Ectodermal cell (in vitro differentiated cells): ENCODE results near the gene METTL17.
A peak's percentile ranks its signal among the peaks of the same experiment; 100 is the strongest.
"Not testable (repeated sequence)": the region's sequence is repeated elsewhere in the genome, so short reads cannot be mapped to it uniquely, and the experiment has no call there.

Experiments
- H3K27ac ChIP-seq: 2 replicates; pipeline ENCODE4 v1.7.0; 2013; ENCODE audit warnings: mild to moderate bottlenecking, low read depth, low read length; ENCODE audit not compliant: insufficient read depth, poor library complexity, severe bottlenecking
- H3K27me3 ChIP-seq: 2 replicates; pipeline ENCODE4 v1.7.0; 2013; ENCODE audit warnings: mild to moderate bottlenecking, low read length; ENCODE audit not compliant: insufficient read depth, control insufficient read depth, poor library complexity, severe bottlenecking
- H3K36me3 ChIP-seq: one replicate; pipeline ENCODE4 v1.7.0; 2013; ENCODE audit warnings: low read length; ENCODE audit not compliant: control insufficient read depth, insufficient read depth
- H3K4me1 ChIP-seq: one replicate; pipeline ENCODE4 v1.7.0; 2013; ENCODE audit warnings: low read length; ENCODE audit not compliant: control insufficient read depth, insufficient read depth
- H3K4me3 ChIP-seq: 2 replicates; pipeline ENCODE4 v1.7.0; 2013; ENCODE audit warnings: low read depth, low read length, control low read depth; ENCODE audit not compliant: insufficient read depth
- H3K9me3 ChIP-seq: 2 replicates; pipeline ENCODE4 v1.7.0; 2013; ENCODE audit warnings: mild to moderate bottlenecking, low read length, moderate library complexity; ENCODE audit not compliant: control insufficient read depth
- WGBS, 2 experiments: methylation state at CpG; one replicate each; pipeline ENCODE4 v1.1.7; 2013; ENCODE audit warnings: missing lambda C conversion rate in 2 of 2; 5-methylcytosine and 5-hydroxymethylcytosine counted together

Gene METTL17

GRCh38 chr14:20989471-20989786, 351 bp upstream of the METTL17 start:
- Histone ChIP-seq H3K4me3 (peak overlapping the region; percentile 100), H3K27ac (peak overlapping the region; percentile 36), H3K36me3 (peaks cover 18% of the 10 kb centered on the region), H3K9me3 (no peaks in the 10 kb centered on the region), H3K4me1 (peaks cover 5% of the 10 kb centered on the region), H3K27me3 (no peaks in the 10 kb centered on the region)
- WGBS, 2 experiments = 0 to 3% methylated on average over 7 to 8 of the region's 11 CpGs

DNA sequence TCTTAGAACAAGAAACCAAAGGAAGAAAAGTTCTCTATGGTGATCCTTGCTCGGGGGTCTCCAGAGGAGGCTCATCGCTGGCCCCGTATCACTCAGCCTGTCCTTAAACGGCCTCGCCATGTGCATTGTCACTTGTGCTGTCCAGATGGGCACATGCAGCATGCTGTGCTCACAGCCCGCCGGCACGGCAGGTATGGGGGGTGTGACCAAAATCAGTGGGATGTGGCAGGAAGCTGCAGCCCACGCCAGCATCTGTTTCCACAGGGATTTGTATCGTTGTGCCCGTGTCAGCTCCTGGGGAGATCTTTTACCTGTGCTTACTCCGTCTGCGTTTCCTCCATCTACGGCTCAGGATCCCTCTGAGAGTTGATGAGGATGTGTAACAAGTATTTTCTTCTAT, 6.7 kb downstream of the METTL17 start:
- no peaks in the 10 kb centered on the region for H3K27me3 ChIP-seq
- peaks cover 39% of the 10 kb centered on the region for H3K36me3 ChIP-seq
- no peak overlapping the region for H3K27ac ChIP-seq
- H3K9me3 ChIP-seq = no peaks in the 10 kb centered on the region
- 95 to 96% methylated on average over 14 of the region's 14 CpGs for WGBS, 2 experiments
- peaks cover 10% of the 10 kb centered on the region for H3K4me1 ChIP-seq
- H3K4me3 ChIP-seq = no peak overlapping the region

- Histone ChIP-seq H3K27ac (no peak overlapping the region), H3K36me3 (peaks cover 36% of the 10 kb centered on the region), H3K4me1 (peaks cover 10% of the 10 kb centered on the region), H3K27me3 (no peaks in the 10 kb centered on the region), H3K4me3 (no peak overlapping the region), H3K9me3 (no peaks in the 10 kb centered on the region)
- 94 to 98% methylated on average over 3 of the region's 4 CpGs for WGBS, 2 experiments
These were observed 7.3 kb downstream of the METTL17 start for GRCh38 chr14:20997115-20997514.

DNA sequence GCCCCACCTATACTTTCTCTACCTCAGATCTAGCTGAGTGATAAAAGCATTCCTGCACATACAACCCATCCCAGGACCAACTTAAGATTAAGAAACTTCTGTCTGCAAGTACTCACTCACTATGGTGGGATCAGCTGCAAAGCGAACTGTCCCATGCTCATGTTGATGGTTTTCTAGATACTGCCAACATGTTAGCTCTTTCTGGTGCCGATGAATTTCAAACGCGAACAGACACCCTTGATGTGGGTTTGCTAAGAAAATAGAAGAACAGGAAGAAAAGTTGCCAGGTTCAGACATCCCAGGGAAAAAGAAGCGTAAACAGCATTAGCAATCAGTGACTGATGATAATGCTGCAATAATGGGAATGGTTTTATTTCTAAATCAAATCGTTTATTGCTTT, 7.8 kb downstream of the METTL17 start:
- Histone ChIP-seq H3K27me3 (no peaks in the 10 kb centered on the region), H3K27ac (no peak overlapping the region), H3K36me3 (peaks cover 32% of the 10 kb centered on the region), H3K4me3 (no peak overlapping the region), H3K4me1 (peaks cover 10% of the 10 kb centered on the region), H3K9me3 (no peaks in the 10 kb centered on the region)
- WGBS, 2 experiments = 93% methylated on average over 5 of the region's 6 CpGs

GRCh38 chr14:20998139-20998538, 8.4 kb downstream of the METTL17 start:
- no peak overlapping the region for H3K4me3 ChIP-seq
- WGBS, 2 experiments = 82 to 86% methylated on average over 3 of the region's 3 CpGs

GRCh38 chr14:20998674-20999366, 9.0 kb downstream of the METTL17 start, which contains the start of gene SLC39A2:
Gene SLC39A2 (plus strand): TSS chr14:20999293. CDS start chr14:20999447, 154 bp downstream.
- Histone ChIP-seq H3K36me3 (peaks cover 25% of the 10 kb centered on the region), H3K4me1 (peaks cover 10% of the 10 kb centered on the region), H3K27ac (no peak within 1 kb of the TSS), H3K4me3 (no peak within 1 kb of the TSS), H3K9me3 (no peaks in the 10 kb centered on the region), H3K27me3 (no peaks in the 10 kb centered on the region)
- WGBS, 2 experiments = 28 to 31% methylated on average over 6 of the region's 6 CpGs

More at GRCh38 chr14:20998139-20998538, 8.4 kb downstream of the METTL17 start:
- Histone ChIP-seq H3K4me1 (peaks cover 10% of the 10 kb centered on the region), H3K36me3 (peaks cover 28% of the 10 kb centered on the region), H3K27me3 (no peaks in the 10 kb centered on the region), H3K9me3 (no peaks in the 10 kb centered on the region), H3K27ac (no peak overlapping the region)

DNA sequence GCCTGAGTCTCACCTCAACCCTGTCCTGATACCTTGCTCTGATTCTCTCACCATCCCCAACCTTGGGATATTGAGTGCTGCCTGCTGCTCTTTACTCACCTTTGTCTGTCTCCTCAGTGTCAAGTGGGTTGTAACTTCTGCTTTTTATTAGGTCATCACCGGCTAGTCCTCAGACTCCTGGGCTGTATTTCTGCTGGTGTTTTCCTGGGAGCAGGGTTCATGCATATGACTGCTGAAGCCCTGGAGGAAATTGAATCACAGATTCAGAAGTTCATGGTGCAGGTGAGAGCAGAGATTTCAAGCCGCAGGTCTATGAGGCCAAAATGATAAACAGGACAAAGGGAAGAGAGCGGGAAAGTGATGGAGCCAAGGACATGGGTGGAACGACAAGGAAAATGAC, 9.8 kb downstream of the METTL17 start:
- Histone ChIP-seq H3K27ac (no peak overlapping the region), H3K4me1 (peaks cover 10% of the 10 kb centered on the region)

DNA sequence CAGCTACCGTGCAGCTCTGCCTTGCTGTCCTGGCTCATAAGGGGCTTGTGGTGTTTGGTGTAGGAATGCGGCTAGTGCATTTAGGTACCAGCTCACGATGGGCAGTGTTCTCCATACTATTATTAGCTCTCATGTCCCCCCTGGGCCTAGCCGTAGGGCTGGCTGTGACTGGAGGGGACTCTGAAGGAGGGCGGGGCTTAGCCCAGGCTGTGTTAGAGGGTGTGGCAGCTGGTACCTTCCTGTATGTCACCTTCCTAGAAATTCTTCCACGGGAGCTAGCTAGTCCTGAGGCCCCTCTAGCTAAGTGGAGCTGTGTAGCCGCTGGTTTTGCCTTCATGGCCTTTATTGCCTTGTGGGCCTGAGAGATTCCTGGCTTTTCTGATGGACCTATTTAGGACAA, 11.4 kb downstream of the METTL17 start:
- Histone ChIP-seq H3K27me3 (no peaks in the 10 kb centered on the region), H3K4me3 (no peak overlapping the region), H3K4me1 (peaks cover 10% of the 10 kb centered on the region), H3K9me3 (no peaks in the 10 kb centered on the region), H3K27ac (no peak overlapping the region), H3K36me3 (peaks cover 4% of the 10 kb centered on the region)
- WGBS, 2 experiments = 78 to 81% methylated on average over 7 of the region's 7 CpGs

More for the DNA sequence above, 9.8 kb downstream of the METTL17 start:
- WGBS, 2 experiments = 93 to 94% methylated on average over 4 of the region's 4 CpGs
- Histone ChIP-seq H3K27me3 (no peaks in the 10 kb centered on the region), H3K4me3 (no peak overlapping the region), H3K9me3 (no peaks in the 10 kb centered on the region), H3K36me3 (peaks cover 19% of the 10 kb centered on the region)

- peaks cover 6% of the 10 kb centered on the region for H3K4me1 ChIP-seq
- H3K4me3 ChIP-seq = no peak overlapping the region
- no peaks in the 10 kb centered on the region for H3K36me3 ChIP-seq
- no peaks in the 10 kb centered on the region for H3K9me3 ChIP-seq
- H3K27ac ChIP-seq = no peak overlapping the region
- WGBS, 2 experiments = 94% methylated on average over 14 of the region's 14 CpGs
- no peaks in the 10 kb centered on the region for H3K27me3 ChIP-seq
These were observed 14.1 kb downstream of the METTL17 start for GRCh38 chr14:21003788-21004346.

- not testable (repeated sequence) for H3K27ac ChIP-seq, H3K4me3 ChIP-seq, H3K4me1 ChIP-seq, H3K9me3 ChIP-seq, H3K27me3 ChIP-seq, H3K36me3 ChIP-seq
- WGBS, 2 experiments = 61 to 93% methylated on average over 1 to 3 of the region's 3 CpGs
These were observed 19.9 kb downstream of the METTL17 start for GRCh38 chr14:21009721-21010120.
